K562 (cell line): Measurements from ENCODE around the gene TARBP1. TPM values are rescaled to one million over a fixed set of nuclear protein-coding genes. Genes with fewer than 3 reads are reported as not detected.

Experiments
- ATAC-seq: fragments of 200-7000 bp; cut with Tn5 transposase; 3 replicates; pipeline ENCODE4 v1.9.1; 2020; ENCODE audit warnings: moderate library complexity
- BruUV-seq: library from RNA; stranded (reverse); fragments of 400-500 nt; replicated peaks from 2 replicates; lab custom pipeline; 2021; lab: Mats Ljungman, UMichigan
- CTCF ChIA-PET: fragments of 300-600 bp; formaldehyde crosslinking; extraction: SDS; loops from one replicate; lab custom pipeline; 2021; ENCODE audit warnings: low intra/inter-chr PET ratio; lab: Yijun Ruan, JAX
- POLR2A ChIA-PET: fragments of 300-600, 350-650 bp; sonication (Branson Sonifier 250); formaldehyde crosslinking; extraction: SDS; loops from one replicate; lab custom pipeline; 2021; ENCODE audit warnings: antibody characterized with exemption, inconsistent platforms; lab: Yijun Ruan, JAX
- DNase-seq, 4 experiments: peaks; one replicate each; pipeline versions ENCODE4 v3.0.0 to v3.0.0-alpha.2; 2011 to 2018; ENCODE audit warnings: low spot score in 3 of 4, mixed read lengths in 3 of 4; ENCODE audit errors: extremely low read depth in 1 of 4
- FAIRE-seq: peaks from 2 replicates; lab custom pipeline; 2011; peaks lifted over from hg19 to GRCh38; lab: Jason Lieb, UNC
- H2AFZ ChIP-seq: 2 replicates; pipeline ENCODE4 v1.6.0; 2011; ENCODE audit warnings: low read depth, low read length, control low read depth, inconsistent platforms
- H3K27ac ChIP-seq: fragments of 200-600 bp; 3 replicates; pipeline ENCODE4 v1.8.0; 2011; ENCODE audit warnings: low read depth, mild to moderate bottlenecking, control low read depth, inconsistent platforms, low read length, moderate library complexity, mixed read lengths; ENCODE audit errors: extremely low read depth
- H3K27me3 ChIP-seq, 2 experiments: fragments of 300-600 bp in 1 of 2; 2 replicates in 1 of 2; 3 replicates in 1 of 2; pipeline versions ENCODE4 v1.6.0 to v1.8.0; 2011; ENCODE audit warnings: inconsistent platforms in 2 of 2, low read length in 2 of 2, mild to moderate bottlenecking in 1 of 2, mixed read lengths in 1 of 2, moderate library complexity in 1 of 2; ENCODE audit not compliant: control insufficient read depth in 2 of 2, insufficient read depth in 2 of 2
- H3K36me3 ChIP-seq: fragments of 300-600 bp; 3 replicates; pipeline ENCODE4 v1.8.0; 2011; ENCODE audit warnings: mild to moderate bottlenecking, low read length, inconsistent platforms; ENCODE audit not compliant: control insufficient read depth, insufficient read depth
- H3K4me1 ChIP-seq, 2 experiments: fragments of 200-600 bp in 1 of 2; replicated peaks in 1 of 2; 2 replicates in 1 of 2; 3 replicates in 1 of 2; pipeline versions ENCODE4 v1.5.1 to v1.8.0; 2011; ENCODE audit warnings: inconsistent platforms in 2 of 2, low read length in 2 of 2, mild to moderate bottlenecking in 1 of 2, mixed read lengths in 1 of 2, moderate library complexity in 1 of 2; ENCODE audit not compliant: control insufficient read depth in 2 of 2, insufficient read depth in 2 of 2
- H3K4me2 ChIP-seq: 2 replicates; pipeline ENCODE4 v1.6.1; 2011; ENCODE audit warnings: low read length, control low read depth, inconsistent platforms, mixed read lengths; ENCODE audit not compliant: insufficient read depth
- H3K4me3 ChIP-seq: fragments of 200-600 bp; sonication (generic), shearing (Covaris generic); 2 replicates; pipeline ENCODE4 v1.5.1; 2016; ENCODE audit warnings: control low read depth, inconsistent platforms
- H3K79me2 ChIP-seq: fragments of 200-600 bp; 3 replicates; pipeline ENCODE4 v1.8.0; 2011; ENCODE audit warnings: low read length, inconsistent platforms; ENCODE audit not compliant: control insufficient read depth, insufficient read depth
- H3K9ac ChIP-seq, 2 experiments: 2 replicates each; pipeline versions ENCODE4 v1.6.0 to v1.6.1; 2011; ENCODE audit warnings: low read depth in 2 of 2, low read length in 2 of 2, control low read depth in 1 of 2, inconsistent platforms in 1 of 2, mild to moderate bottlenecking in 1 of 2, mixed read lengths in 1 of 2; ENCODE audit not compliant: insufficient read depth in 1 of 2
- H3K9me1 ChIP-seq: one replicate; pipeline ENCODE4 v1.6.0; 2011; ENCODE audit warnings: inconsistent platforms, mild to moderate bottlenecking, low read length, moderate library complexity; ENCODE audit not compliant: control insufficient read depth, insufficient read depth
- H3K9me3 ChIP-seq: replicated peaks from 2 replicates; pipeline ENCODE4 v1.5.1; 2011; ENCODE audit warnings: low read depth, low read length, inconsistent platforms; ENCODE audit not compliant: control insufficient read depth, insufficient read depth
- H4K20me1 ChIP-seq: replicated peaks from 2 replicates; pipeline ENCODE4 v1.6.1; 2011; ENCODE audit warnings: low read length, inconsistent platforms, mixed read lengths; ENCODE audit not compliant: control insufficient read depth, insufficient read depth
- CHCHD3 ChIP-seq: fragments of 250-450 bp; sonication (Bioruptor Pico); IDR thresholded peaks from 2 replicates; pipeline ENCODE4 v2.1.2; 2022; ENCODE audit warnings: mild to moderate bottlenecking
- CREB5 ChIP-seq: fragments of 250-450 bp; sonication (Bioruptor Pico); IDR thresholded peaks from 2 replicates; pipeline ENCODE4 v1.5.0; 2020; ENCODE audit warnings: mild to moderate bottlenecking
- EHMT2 ChIP-seq: fragments of 450-650 bp; IDR thresholded peaks from 2 replicates; pipeline ENCODE4 v1.6.1; 2018; ENCODE audit warnings: antibody characterized with exemption
- ETV5 ChIP-seq: sonication (generic); formaldehyde crosslinking; IDR thresholded peaks from 2 replicates; pipeline ENCODE4 v1.4.0; 2020; ENCODE audit warnings: low read depth, mild to moderate bottlenecking, missing genetic modification reagents
- HMG20A ChIP-seq: fragments of 450-650 bp; formaldehyde crosslinking; conservative IDR thresholded peaks from 2 replicates; pipeline ENCODE4 v1.4.0; 2020; ENCODE audit warnings: mild to moderate bottlenecking, mixed read lengths
- KLF13 ChIP-seq: fragments of 450-650 bp; IDR thresholded peaks from 2 replicates; pipeline ENCODE4 v1.6.1; 2016; ENCODE audit warnings: missing genetic modification characterization, low read depth, mild to moderate bottlenecking, missing compliant biosample characterization, moderate library complexity, borderline replicate concordance
- NCOA2 ChIP-seq, 2 experiments: fragments of 450-650 bp; IDR thresholded peaks; 2 replicates each; pipeline ENCODE4 v1.6.1; 2018; ENCODE audit warnings: mild to moderate bottlenecking in 2 of 2, moderate library complexity in 1 of 2; ENCODE audit not compliant: partially characterized antibody in 2 of 2
- NFYB ChIP-seq: IDR thresholded peaks from 2 replicates; pipeline ENCODE4 v1.6.1; 2011; ENCODE audit warnings: mild to moderate bottlenecking, moderate library complexity; ENCODE audit not compliant: insufficient read length; ENCODE audit errors: extremely low read depth
- NR3C1 ChIP-seq: sonication (generic); formaldehyde crosslinking; IDR thresholded peaks from 2 replicates; pipeline ENCODE4 v1.8.1; 2022; ENCODE audit warnings: missing genetic modification reagents
- PPARD ChIP-seq: fragments of 250-450 bp; sonication (Bioruptor Pico); IDR thresholded peaks from 2 replicates; pipeline ENCODE4 v1.8.0; 2022; ENCODE audit warnings: inconsistent platforms, mild to moderate bottlenecking, moderate library complexity
- PYGO2 ChIP-seq: fragments of 450-650 bp; IDR thresholded peaks from 2 replicates; pipeline ENCODE4 v1.6.1; 2016; ENCODE audit warnings: mild to moderate bottlenecking, missing genetic modification characterization, moderate library complexity, missing compliant biosample characterization
- SAFB2 ChIP-seq: fragments of 200-400 bp; formaldehyde crosslinking; IDR thresholded peaks from 2 replicates; pipeline ENCODE4 v1.6.1; 2018; ENCODE audit warnings: borderline replicate concordance, low read length, low read depth, moderate library complexity; ENCODE audit not compliant: severe bottlenecking
- ZNF280B ChIP-seq: fragments of 250-450 bp; sonication (Bioruptor Pico); IDR thresholded peaks from 2 replicates; pipeline ENCODE4 v1.5.1; 2021; ENCODE audit warnings: mild to moderate bottlenecking
- WGBS: fragments of 100-300 bp; shearing (Covaris generic); methylation state at CpG from one replicate; pipeline ENCODE4 v1.1.6; 2016; ENCODE audit warnings: low coverage, mixed read lengths; ENCODE audit not compliant: insufficient coverage; ENCODE audit errors: missing lambda C conversion rate; 5-methylcytosine and 5-hydroxymethylcytosine counted together
- in situ Hi-C: fragments of 300-500 bp; cut with MboI; formaldehyde crosslinking; loops from 4 replicates; pipeline ENCODE4 v1.15.0; 2018; ENCODE audit warnings: inconsistent platforms, mixed read lengths
- intact Hi-C: fragments of 100-400 bp; cut with micrococcal nuclease; formaldehyde crosslinking; loops from 2 replicates; pipeline ENCODE4 v1.14.2; 2022
- polyA plus RNA-seq, 8 experiments: library from polyadenylated mRNA; depleted of rRNA in 4 of 8; stranded (reverse) in 5 of 8; unstranded in 3 of 8; fragments of >200 nt; fragmentation: Nextera tagmentation in 2 of 8; fragmentation: Illumina TruSeq in 1 of 8; extraction: Ambion mirVana in 2 of 8; extraction: Trizol in 1 of 8; gene quantifications; 2 replicates each; pipeline versions ENCODE4 v1.2.1 to v1.2.3, GENCODE V29; 2011 to 2014; ENCODE audit warnings: inconsistent platforms in 1 of 8, missing spikeins in 1 of 8
- total RNA-seq, 7 experiments: library from RNA; depleted of rRNA in 6 of 7; stranded (reverse); fragments of >200 nt in 6 of 7; fragmentation: Illumina TruSeq in 2 of 7; extraction: Trizol in 2 of 7; gene quantifications; 2 replicates each; pipeline versions ENCODE4 v1.2.1 to v1.2.3, GENCODE V29; 2011 to 2021; ENCODE audit warnings: low replicate concordance in 1 of 7
- TF ChIP-seq, protein P1 (sequence below): sonication (generic); formaldehyde crosslinking; IDR thresholded peaks from 2 replicates; pipeline ENCODE4 v1.8.1; 2023; ENCODE audit warnings: mild to moderate bottlenecking, missing genetic modification reagents, moderate library complexity
- TF ChIP-seq, protein P2 (sequence below): fragments of 450-650 bp; IDR thresholded peaks from 2 replicates; pipeline ENCODE4 v1.7.0; 2016; ENCODE audit warnings: borderline replicate concordance

TARBP1 gene
- total and polyA plus RNA-seq, 9 of the 15 experiments (the other 6 are each of a cell fraction or from before 2014, with no cell fraction given), result 8.8 to 48.0 (median 22.9) TPM

DNA sequence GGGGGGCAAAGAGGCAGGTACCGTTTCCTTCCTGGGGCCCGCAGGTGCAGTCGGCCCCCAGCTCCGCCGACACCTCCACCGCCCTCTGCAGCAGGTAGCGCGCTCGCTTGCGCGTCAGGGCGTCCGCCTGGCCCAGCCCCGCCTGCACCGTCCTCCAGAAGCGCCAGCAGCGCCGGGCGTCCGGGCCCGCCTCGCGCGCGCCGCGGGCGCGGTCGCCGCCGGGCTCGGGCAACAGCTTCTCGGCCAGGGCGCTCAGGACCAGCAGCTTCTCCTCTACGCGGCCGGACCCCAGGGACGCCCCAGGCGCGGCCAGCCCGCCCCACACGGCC, 863 bp downstream of the TARBP1 start:
- Histone ChIP-seq H3K9me3 (no peaks in the 10 kb centered on the region), H3K9ac (peak overlapping the region; percentile 63 to 90), H4K20me1 (no peaks in the 10 kb centered on the region), H3K4me3 (peak overlapping the region; percentile 73), H3K27me3 (peaks cover 0 to 5% of the 10 kb centered on the region in 2 experiments; a peak in 1 of 5 replicates), H3K4me2 (peak overlapping the region; percentile 89), H3K79me2 (peaks cover 7% of the 10 kb centered on the region; the same call in 2 of the 3 replicates), H3K4me1 (peaks cover 9 to 25% of the 10 kb centered on the region in 2 experiments; a peak in 4 of 5 replicates), H2AFZ (peak overlapping the region; percentile 96), H3K9me1 (no peaks in the 10 kb centered on the region), H3K27ac (peak overlapping the region; percentile 72), H3K36me3 (no peaks in the 10 kb centered on the region)
- in situ Hi-C loops, result loop anchor here (10.0 kb wide), 1 partner anchor 353 kb away; no protein-coding TSS in a partner anchor
- peak; percentile 70 to 79 (median 73) for DNase-seq
- ATAC-seq, result peak; percentile 88
- no peak for FAIRE-seq
- intact Hi-C loops, result loop anchor here (2.0 kb wide), 2 partner anchors 105 to 155 kb away; partner anchors contain the start of gene COA6
- POLR2A ChIA-PET, result interaction anchor here (0.6 to 2.8 kb wide), 9 partner anchors 9 to 945 kb away, joined by 3 to 8 read pairs (median 3); partner anchors contain the start of genes COA6 and IRF2BP2
- CTCF ChIA-PET, result no interaction called here
- BruUV-seq, result no TSS peak
- under 1% methylated on average over 36 of the region's 43 CpGs for WGBS
- TF ChIP-seq CREB5 (no peak), PYGO2 (tag) (no peak), NFYB (no peak), PPARD (CRISPR knock-in tag) (no peak), CHCHD3 (CRISPR knock-in tag) (no peak), KLF13 (tag) (no peak), NCOA2 (IDR thresholded peaks at IDR 0.05; ENCODE audit: partially characterized antibody in 2 of 2) (no peak), ETV5 (CRISPR knock-in tag) (0 out of 2 replicates have a peak, but pooled peaks have one; percentile 24), EHMT2 (no peak), ZNF280B (CRISPR knock-in tag) (no peak), NR3C1 (no peak), HMG20A (CRISPR knock-in tag) (no peak), SAFB2 (no peak)
- TF ChIP-seq, protein P1, sequence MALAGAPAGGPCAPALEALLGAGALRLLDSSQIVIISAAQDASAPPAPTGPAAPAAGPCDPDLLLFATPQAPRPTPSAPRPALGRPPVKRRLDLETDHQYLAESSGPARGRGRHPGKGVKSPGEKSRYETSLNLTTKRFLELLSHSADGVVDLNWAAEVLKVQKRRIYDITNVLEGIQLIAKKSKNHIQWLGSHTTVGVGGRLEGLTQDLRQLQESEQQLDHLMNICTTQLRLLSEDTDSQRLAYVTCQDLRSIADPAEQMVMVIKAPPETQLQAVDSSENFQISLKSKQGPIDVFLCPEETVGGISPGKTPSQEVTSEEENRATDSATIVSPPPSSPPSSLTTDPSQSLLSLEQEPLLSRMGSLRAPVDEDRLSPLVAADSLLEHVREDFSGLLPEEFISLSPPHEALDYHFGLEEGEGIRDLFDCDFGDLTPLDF (CRISPR knock-in tag), result no peak
- TF ChIP-seq, protein P2, sequence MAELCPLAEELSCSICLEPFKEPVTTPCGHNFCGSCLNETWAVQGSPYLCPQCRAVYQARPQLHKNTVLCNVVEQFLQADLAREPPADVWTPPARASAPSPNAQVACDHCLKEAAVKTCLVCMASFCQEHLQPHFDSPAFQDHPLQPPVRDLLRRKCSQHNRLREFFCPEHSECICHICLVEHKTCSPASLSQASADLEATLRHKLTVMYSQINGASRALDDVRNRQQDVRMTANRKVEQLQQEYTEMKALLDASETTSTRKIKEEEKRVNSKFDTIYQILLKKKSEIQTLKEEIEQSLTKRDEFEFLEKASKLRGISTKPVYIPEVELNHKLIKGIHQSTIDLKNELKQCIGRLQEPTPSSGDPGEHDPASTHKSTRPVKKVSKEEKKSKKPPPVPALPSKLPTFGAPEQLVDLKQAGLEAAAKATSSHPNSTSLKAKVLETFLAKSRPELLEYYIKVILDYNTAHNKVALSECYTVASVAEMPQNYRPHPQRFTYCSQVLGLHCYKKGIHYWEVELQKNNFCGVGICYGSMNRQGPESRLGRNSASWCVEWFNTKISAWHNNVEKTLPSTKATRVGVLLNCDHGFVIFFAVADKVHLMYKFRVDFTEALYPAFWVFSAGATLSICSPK, result no peak
